ENCODE results near the gene HARBI1. TPM values are rescaled to one million over a fixed set of nuclear protein-coding genes. Genes with fewer than 3 reads are reported as not detected.

HARBI1 gene
- total RNA-seq, 2 donors from 2014 or later: 7.5 to 8.4 TPM

GRCh38 chr11:46594374-46594700 is 22.7 kb downstream of the HARBI1 start:
- WGBS, 2 experiments (ENCODE audit: insufficient coverage in 1 of 2, insufficient read length in 1 of 2): 59 to 79% methylated on average over 2 to 3 of the region's 3 CpGs
- Mint-ChIP-seq H3K4me1 (peaks cover 24% of the 10 kb centered on the region), H3K9me3 (no peaks in the 10 kb centered on the region), H3K36me3 (ENCODE audit: low read depth) (peaks cover 2% of the 10 kb centered on the region), H3K27me3 (ENCODE audit: insufficient read depth) (no peaks in the 10 kb centered on the region), H3K4me3 (peak overlapping the region; percentile 94), H3K27ac (peak overlapping the region; percentile 99)
- Histone ChIP-seq H3K4me3 (ENCODE audit: low read length) (peak overlapping the region; percentile 96), H3K27me3 (ENCODE audit: control insufficient read depth, insufficient read depth, low read length, poor library complexity, severe bottlenecking) (no peaks in the 10 kb centered on the region), H3K4me1 (ENCODE audit: control insufficient read depth, insufficient read depth, low read length) (peaks cover 5% of the 10 kb centered on the region), H3K9me3 (ENCODE audit: control insufficient read depth, low read length) (no peaks in the 10 kb centered on the region), H3K27ac (ENCODE audit: low read depth, low read length) (peak overlapping the region; percentile 14), H3K9ac (ENCODE audit: extremely low read depth, low read length, poor library complexity, severe bottlenecking) (peak overlapping the region; percentile 83), H3K36me3 (ENCODE audit: control insufficient read depth, insufficient read depth, low read length) (no peaks in the 10 kb centered on the region)
- no peak for TF ChIP-seq CTCF (conservative IDR thresholded peaks at IDR 0.05)
- no peak for DNase-seq

- peaks cover 6% of the 10 kb centered on the region for H3K36me3 Mint-ChIP-seq (ENCODE audit: low read depth)
- no peaks in the 10 kb centered on the region for H3K27me3 Mint-ChIP-seq (ENCODE audit: insufficient read depth)
- Histone ChIP-seq H3K4me3 (ENCODE audit: low read length) (peak within 1 kb of the TSS; percentile 96), H3K36me3 (ENCODE audit: control insufficient read depth, insufficient read depth, low read length) (no peaks in the 10 kb centered on the region), H3K9me3 (ENCODE audit: control insufficient read depth, low read length) (no peaks in the 10 kb centered on the region), H3K27me3 (ENCODE audit: control insufficient read depth, insufficient read depth, low read length, poor library complexity, severe bottlenecking) (no peaks in the 10 kb centered on the region), H3K4me1 (ENCODE audit: control insufficient read depth, insufficient read depth, low read length) (peaks cover 5% of the 10 kb centered on the region), H3K27ac (ENCODE audit: low read depth, low read length) (peak within 1 kb of the TSS; percentile 69), H3K9ac (ENCODE audit: extremely low read depth, low read length, poor library complexity, severe bottlenecking) (peak within 1 kb of the TSS; percentile 83)
- peaks cover 24% of the 10 kb centered on the region for H3K4me1 Mint-ChIP-seq
- WGBS, 2 experiments (ENCODE audit: insufficient coverage in 1 of 2, insufficient read length in 1 of 2): 1 to 2% methylated on average over 23 to 54 of the region's 54 CpGs
- no peaks in the 10 kb centered on the region for H3K9me3 Mint-ChIP-seq
- H3K27ac Mint-ChIP-seq: peak within 1 kb of the TSS; percentile 99
- DNase-seq: peak; percentile 97
- peak within 1 kb of the TSS; percentile 94 for H3K4me3 Mint-ChIP-seq
- TF ChIP-seq CTCF (conservative IDR thresholded peaks at IDR 0.05): no peak
These were observed 23.3 kb downstream of the HARBI1 start, which contains the start of gene AMBRA1 for GRCh38 chr11:46593550-46594373. TSS of gene AMBRA1 (minus strand) at chr11:46594023. CDS start at chr11:46548380, 45,643 bp downstream.

GRCh38 chr11:46590740-46591605 is 26.1 kb downstream of the HARBI1 start:
- H3K9me3 Mint-ChIP-seq: no peaks in the 10 kb centered on the region
- Histone ChIP-seq H3K27ac (ENCODE audit: low read depth, low read length) (no peak overlapping the region), H3K9me3 (ENCODE audit: control insufficient read depth, low read length) (no peaks in the 10 kb centered on the region), H3K4me3 (ENCODE audit: low read length) (peak overlapping the region; percentile 96), H3K27me3 (ENCODE audit: control insufficient read depth, insufficient read depth, low read length, poor library complexity, severe bottlenecking) (no peaks in the 10 kb centered on the region), H3K36me3 (ENCODE audit: control insufficient read depth, insufficient read depth, low read length) (peaks cover 15% of the 10 kb centered on the region), H3K4me1 (ENCODE audit: control insufficient read depth, insufficient read depth, low read length) (peaks cover 5% of the 10 kb centered on the region), H3K9ac (ENCODE audit: extremely low read depth, low read length, poor library complexity, severe bottlenecking) (no peak overlapping the region)
- H3K27me3 Mint-ChIP-seq (ENCODE audit: insufficient read depth): no peaks in the 10 kb centered on the region
- H3K4me1 Mint-ChIP-seq: peaks cover 26% of the 10 kb centered on the region
- no peak for DNase-seq
- H3K27ac Mint-ChIP-seq: peak overlapping the region; percentile 33
- peak overlapping the region; percentile 94 for H3K4me3 Mint-ChIP-seq
- WGBS, 2 experiments (ENCODE audit: insufficient coverage in 1 of 2, insufficient read length in 1 of 2): 88 to 100% methylated on average over 6 to 10 of the region's 11 CpGs
- H3K36me3 Mint-ChIP-seq (ENCODE audit: low read depth): peaks cover 14% of the 10 kb centered on the region
- no peak for TF ChIP-seq CTCF (conservative IDR thresholded peaks at IDR 0.05)
